Ramos (cell line): ENCODE results near the gene BPHL.
"Not testable (repeated sequence)": the region's sequence is repeated elsewhere in the genome, so short reads cannot be mapped to it uniquely, and the experiment has no call there.

ENCODE experiments used
- in situ Hi-C: fragments of 300-500 bp; cut with MboI; formaldehyde crosslinking; loops from one replicate; pipeline ENCODE4 v1.14.3; 2022; ENCODE audit warnings: low sequenced_read_pairs; ENCODE audit not compliant: unreplicated experiment

BPHL gene

GRCh38 chr6:3119040-3119723, 671 bp downstream of the BPHL start:
- in situ Hi-C loops, result no loop called here

DNA sequence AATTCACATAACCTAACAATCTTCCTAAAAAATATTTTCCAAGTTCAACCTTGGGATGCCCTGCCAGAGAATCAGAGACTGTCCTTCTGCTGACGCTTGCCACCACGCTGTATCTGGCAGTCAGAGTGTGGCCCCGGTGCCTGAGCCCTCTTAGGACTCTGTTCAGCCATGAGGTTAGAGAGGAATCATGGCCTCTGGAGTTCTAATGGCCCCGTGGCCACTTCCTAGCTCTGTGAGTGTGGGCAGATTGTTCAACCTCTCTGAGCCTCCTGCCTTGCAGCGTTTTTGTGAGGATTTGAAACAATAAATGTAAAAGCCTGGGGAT, 2.2 kb downstream of the BPHL start:
- in situ Hi-C loops, result no loop called here

DNA sequence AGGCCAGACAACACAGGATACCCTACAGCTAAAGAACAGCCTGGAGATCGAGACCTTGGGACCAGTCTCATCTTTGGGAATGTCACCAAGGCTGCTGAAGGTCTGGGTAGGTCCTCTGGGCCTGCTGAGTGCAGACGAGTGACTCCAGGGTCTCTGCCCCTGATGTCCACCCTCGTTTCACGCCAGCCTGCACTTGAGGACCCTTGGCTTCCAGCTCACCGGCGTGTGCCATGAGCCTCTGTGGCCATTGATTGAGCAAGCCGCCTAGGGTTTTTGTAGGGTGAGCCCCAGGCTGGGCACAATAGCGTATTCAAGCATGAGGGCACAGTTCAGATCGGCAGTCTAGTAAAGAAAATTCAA, 4.3 kb downstream of the BPHL start:
- in situ Hi-C loops, result no loop called here

DNA sequence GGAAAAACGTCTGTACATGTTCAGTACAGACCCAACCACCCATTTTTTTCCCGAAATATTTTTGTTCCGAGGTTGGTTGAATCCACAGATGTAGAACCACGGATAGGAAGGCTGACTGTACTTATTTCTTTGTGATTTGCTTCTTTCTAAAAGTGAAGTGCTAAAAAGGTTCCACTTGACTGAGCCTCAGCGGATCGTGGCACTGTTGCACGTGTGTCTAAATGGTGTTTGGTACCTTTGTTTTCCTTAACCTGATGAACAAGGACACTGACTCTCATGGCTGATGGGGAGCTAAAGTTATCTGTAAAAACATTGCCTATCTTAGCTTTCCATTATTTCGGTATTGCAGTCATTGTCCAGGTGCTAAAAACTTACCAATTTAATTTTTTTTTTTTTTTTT, 6.2 kb downstream of the BPHL start:
- in situ Hi-C loops, result loop anchor here (5.0 kb wide), 1 partner anchor 128 kb away; no protein-coding TSS in a partner anchor

GRCh38 chr6:3125815-3126214, 7.3 kb downstream of the BPHL start:
- in situ Hi-C loops, result loop anchor here (5.0 kb wide), 1 partner anchor 126 kb away; no protein-coding TSS in a partner anchor

DNA sequence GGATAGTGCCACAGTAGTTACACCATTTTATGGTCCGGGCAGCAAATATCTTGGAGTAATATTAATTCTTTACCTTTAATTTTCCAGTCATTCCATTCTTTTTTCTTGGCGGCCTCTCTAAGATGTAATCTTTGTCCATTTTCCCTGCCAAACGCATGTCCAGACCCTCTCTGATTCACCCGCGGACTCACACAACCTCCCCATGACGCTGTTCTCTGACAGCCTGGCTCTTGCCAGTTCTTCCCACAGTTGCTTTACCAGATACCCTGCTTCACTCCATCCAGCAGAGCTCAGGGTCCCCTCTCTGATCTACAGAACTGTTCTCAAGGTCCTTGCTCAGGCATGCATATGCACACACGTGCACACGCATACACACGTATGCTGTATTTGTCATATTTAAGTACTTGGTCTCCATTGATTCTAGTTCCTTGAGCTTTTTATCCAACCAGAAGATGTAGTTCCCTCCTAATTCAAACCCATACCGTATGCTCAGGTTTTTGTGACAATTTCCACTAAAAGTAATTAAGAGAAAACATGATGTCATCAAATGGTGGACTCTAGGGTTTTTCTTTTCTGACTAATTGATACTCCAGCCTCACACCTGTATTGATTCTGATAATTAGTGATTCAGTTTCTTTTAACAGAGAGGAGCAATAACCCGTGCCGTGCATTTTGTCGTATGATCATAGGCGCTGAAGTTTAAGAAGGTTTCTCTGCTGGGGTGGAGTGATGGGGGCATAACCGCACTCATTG, 10.0 kb downstream of the BPHL start:
- in situ Hi-C loops, result loop anchor here (5.0 kb wide), 1 partner anchor 124 kb away; no protein-coding TSS in a partner anchor

DNA sequence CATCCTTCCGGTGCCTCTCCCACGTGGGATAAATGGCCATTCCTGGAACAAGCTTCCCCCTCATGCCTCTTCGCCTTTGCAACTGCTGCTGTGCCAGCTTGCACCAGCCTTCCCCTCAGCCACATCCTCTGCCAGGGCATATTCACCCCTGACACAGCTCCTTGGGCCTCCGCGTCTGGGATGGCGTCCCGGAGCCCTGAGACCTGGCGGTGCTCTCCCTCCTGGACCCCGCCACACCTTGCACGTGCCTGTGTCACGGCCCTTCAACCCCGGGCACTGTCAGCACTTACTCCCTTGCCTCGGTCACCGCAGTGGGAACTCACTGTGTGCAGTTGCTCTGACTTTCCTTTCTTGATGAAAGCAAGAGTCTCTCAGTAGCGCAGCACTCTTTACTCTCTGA, 13.2 kb downstream of the BPHL start:
- in situ Hi-C loops, result no loop called here

DNA sequence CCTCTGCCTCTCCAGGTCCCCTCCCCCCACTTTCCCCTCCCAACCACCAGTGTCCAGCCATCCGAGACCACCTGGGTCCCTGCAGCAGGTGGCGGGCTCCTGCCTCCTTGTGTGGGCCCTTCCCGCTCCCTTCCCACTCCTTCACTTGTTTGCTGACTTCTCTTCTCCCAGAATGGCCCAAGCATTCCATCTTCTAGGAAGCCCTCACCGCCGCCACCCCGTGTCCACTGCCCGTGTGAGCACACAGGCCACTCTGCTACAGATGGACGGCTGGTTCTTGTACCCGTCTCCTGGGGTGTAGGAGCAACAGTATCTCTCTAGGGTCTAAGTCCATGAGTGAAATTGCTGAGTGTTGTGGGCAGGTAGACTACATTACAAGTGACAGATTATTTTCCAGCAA, 15.0 kb downstream of the BPHL start:
- in situ Hi-C loops, result no loop called here

DNA sequence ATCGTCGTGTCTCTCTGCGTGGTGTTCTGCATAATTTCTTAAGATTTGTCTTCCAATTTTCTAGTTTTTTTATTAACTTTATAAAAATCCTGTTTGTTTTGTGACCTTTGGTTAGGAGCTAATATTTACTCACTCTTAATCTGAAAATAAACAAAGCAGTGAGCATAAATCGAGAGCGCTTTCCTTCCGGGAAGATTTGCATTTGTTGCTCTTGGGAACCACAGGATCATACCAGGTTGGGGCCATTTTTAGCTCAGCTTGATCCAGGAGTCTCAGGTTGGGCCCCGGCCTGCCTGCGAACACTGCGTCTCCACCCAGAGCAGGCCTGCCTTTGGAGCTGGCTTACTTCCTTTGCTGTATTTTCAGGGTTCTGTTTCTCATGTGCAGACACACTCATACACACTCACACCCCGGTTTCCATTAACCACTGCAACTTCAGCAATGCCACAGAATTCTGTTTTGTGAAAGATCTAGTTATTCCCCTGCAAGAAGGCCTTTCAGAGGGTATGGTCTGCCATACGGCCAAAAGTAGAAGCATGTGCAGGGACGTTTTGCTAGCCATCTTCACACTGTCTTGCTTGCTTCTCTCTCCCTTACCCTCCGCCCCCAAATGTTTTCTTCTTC, 17.3 kb downstream of the BPHL start:
- in situ Hi-C loops, result no loop called here

- in situ Hi-C loops, result no loop called here
Measured at GRCh38 chr6:3136292-3137011, 17.9 kb downstream of the BPHL start.

GRCh38 chr6:3137057-3137777, 18.7 kb downstream of the BPHL start:
- in situ Hi-C loops, result no loop called here

DNA sequence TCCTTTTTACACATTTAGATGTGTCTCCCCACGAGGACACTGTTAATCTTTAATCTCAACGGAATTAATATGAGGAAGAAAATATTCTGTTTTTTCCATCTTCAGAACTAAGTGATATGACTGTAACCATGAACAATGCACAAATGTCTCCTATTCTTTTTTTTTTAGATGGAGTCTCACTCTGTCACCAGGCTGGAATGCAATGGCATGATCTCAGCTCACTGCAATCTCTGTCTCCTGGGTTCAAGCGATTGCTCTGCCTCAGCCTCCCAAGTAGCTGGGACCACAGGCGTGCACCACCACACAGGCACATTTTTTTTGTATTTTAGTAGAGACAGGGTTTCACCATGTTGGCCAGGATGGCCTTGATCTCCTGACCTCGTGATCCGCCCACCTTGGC, 19.4 kb downstream of the BPHL start:
- in situ Hi-C loops, result not testable (repeated sequence)

DNA sequence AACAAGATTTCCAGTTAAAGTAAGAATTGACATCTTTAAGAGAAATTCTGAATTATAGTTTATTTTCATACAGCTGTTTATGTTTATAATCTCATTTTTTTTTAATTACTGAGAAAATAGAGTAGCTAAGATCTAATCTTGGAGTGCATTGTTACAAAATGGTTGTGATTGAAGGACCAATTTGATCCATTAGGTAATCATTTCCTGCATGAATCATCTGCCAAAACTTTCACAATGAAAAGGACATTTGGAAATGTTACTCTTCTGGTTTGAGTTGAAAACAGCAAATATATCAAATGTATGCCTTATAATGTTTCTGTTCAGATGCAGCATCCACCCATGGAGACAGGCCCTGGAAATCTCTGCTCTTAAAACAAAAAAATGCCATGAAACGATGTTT, 19.8 kb downstream of the BPHL start:
- in situ Hi-C loops, result no loop called here

GRCh38 chr6:3139090-3139903, 20.8 kb downstream of the BPHL start:
- in situ Hi-C loops, result no loop called here

DNA sequence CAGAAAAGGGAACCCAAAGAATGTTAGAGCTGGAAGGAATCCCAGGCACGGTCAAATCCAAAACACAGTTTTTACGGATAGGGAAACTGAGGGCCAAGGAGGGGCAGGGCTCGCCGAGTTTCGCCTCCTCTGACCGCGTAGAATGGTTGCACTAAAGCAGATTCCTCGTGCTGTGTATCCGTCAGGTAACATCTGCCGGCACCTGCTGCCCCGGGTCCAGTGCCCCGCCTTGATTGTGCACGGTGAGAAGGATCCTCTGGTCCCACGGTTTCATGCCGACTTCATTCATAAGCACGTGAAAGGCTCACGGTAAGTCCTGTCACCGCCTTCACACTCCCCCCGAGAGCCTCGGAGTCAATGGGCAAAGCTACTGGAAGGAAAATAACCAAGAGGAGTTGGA, 21.7 kb downstream of the BPHL start:
- in situ Hi-C loops, result no loop called here

DNA sequence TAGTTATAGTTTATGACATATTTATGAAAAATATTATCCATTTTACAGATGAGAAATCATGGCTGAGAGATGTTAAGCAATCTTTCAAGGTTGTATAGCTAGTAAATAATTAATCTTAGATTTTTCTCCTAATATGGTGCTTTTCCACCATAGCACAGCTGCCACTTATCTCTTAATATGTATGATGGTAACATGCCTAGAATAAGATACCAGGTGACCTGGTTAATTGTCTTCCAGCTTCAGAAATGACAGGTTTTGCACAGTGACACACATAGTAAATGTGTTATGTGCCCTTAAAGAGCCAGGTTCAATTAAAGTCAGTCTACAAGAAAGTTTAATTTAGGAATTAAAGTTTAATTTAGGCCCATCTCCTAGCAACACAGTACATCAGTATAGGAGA, 24.0 kb downstream of the BPHL start:
- in situ Hi-C loops, result no loop called here

GRCh38 chr6:3143158-3143557, 24.6 kb downstream of the BPHL start:
- in situ Hi-C loops, result no loop called here

DNA sequence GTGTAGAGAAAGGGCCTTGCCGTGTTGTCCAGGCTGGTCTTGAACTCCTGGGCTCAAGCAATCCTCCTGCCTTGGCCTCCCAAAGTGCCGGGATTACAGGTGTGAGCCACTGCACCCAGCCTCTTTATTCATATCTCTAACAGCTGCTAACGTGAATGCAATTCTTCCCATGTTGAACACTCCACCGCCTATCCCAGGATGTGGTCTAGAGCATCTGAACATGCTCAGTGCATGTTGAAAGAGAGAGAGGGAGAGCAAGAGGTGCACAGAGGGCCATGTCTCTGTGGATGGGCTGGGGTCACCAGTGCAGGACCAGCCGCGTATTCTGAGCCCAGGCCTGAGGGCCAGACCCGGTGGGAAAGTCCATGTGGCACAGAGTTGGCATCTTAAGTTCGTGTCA, 26.1 kb downstream of the BPHL start:
- in situ Hi-C loops, result no loop called here

DNA sequence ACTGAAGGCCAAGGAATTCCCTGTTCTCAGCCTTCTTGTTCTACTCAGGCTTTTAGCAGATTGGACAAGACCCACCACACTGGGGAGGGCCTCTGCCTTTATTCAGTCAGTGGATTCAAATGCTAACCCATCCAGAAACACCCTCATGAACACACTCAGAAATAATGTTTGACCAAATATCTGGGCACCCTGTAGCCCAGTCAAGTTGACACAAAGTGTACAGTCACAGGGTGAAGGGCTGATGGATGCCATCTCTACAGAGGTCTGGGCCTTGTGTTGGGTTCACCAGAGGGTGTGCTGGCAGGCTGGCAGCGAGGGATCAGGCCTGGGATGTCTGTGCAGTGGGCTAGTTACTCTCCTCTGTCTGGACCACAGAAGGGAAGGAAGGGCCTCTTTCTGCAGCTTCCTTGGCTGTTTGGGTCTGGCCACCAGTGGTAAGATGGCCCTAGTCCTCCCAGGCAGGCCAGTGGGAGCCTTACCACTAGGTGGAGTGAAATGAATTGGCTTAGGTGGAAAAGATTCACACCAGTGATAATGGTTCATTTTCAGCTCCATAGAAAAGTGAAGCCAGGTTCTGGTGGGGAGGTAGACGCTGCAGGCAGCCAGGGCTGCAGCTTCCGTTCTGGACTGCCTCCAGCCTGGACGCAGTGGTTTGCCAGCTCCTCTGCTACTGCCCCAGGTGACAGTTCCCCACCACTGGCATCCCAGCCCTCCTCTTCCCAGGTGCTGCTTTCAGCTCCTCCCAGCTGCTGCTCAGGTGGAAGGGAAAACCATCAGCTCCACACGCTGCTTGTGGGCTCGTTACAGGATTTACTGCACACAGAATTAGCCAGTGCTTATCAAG, 29.6 kb downstream of the BPHL start:
- in situ Hi-C loops, result no loop called here
